OCI-LY3 (cell line): ENCODE data around the gene ARL14EP.
A peak's percentile ranks its signal among the peaks of the same experiment; 100 is the strongest.

Experiments used
- H2AFZ ChIP-seq: fragments of 200-600, 300-600 bp; shearing (Covaris generic); 2 replicates; pipeline ENCODE4 v1.6.0; 2014; ENCODE audit warnings: antibody characterized with exemption, low read depth, low read length
- H3K27ac ChIP-seq: fragments of 200-600, 300-600 bp; sonication (generic); 2 replicates; pipeline ENCODE4 v1.5.1; 2014; ENCODE audit warnings: mild to moderate bottlenecking, low read length, moderate library complexity, mixed read lengths
- H3K27me3 ChIP-seq: fragments of 200-600, 300-600 bp; sonication (generic); 2 replicates; pipeline ENCODE4 v1.6.1; 2014; ENCODE audit warnings: low read depth, low read length, mixed read lengths
- H3K36me3 ChIP-seq: fragments of 200-600, 300-600 bp; sonication (generic); replicated peaks from 2 replicates; pipeline ENCODE3; 2014; ENCODE audit warnings: low read depth, low read length, mixed read lengths
- H3K4me1 ChIP-seq: fragments of 300-600, 200-600 bp; sonication (generic); 2 replicates; pipeline ENCODE4 v1.6.1; 2014; ENCODE audit warnings: low read length, mixed read lengths
- H3K4me2 ChIP-seq: fragments of 200-600, 300-600 bp; sonication (generic); 2 replicates; pipeline ENCODE4 v1.6.1; 2014; ENCODE audit warnings: low read length, mixed read lengths
- H3K4me3 ChIP-seq: fragments of 300-600, 200-600 bp; sonication (generic); 2 replicates; pipeline ENCODE4 v1.5.1; 2014; ENCODE audit warnings: antibody characterized with exemption, mild to moderate bottlenecking, low read length, moderate library complexity
- H3K79me2 ChIP-seq: fragments of 300-600, 200-600 bp; shearing (Covaris generic); 2 replicates; pipeline ENCODE4 v1.6.1; 2014; ENCODE audit warnings: mild to moderate bottlenecking, low read length, mixed read lengths
- H3K9ac ChIP-seq: fragments of 300-600, 200-600 bp; shearing (Covaris generic); 2 replicates; pipeline ENCODE4 v1.6.0; 2014; ENCODE audit warnings: mild to moderate bottlenecking, low read length, moderate library complexity
- H3K9me3 ChIP-seq: fragments of 200-600, 300-600 bp; shearing (Covaris generic); 2 replicates; pipeline ENCODE4 v1.6.1; 2014; ENCODE audit warnings: low read length, mixed read lengths; ENCODE audit not compliant: insufficient read depth
- H4K20me1 ChIP-seq: fragments of 200-600, 300-600 bp; sonication (generic); 2 replicates; pipeline ENCODE4 v1.6.1; 2016; ENCODE audit warnings: low read length, mixed read lengths; ENCODE audit not compliant: insufficient read depth
- EZH2phosphoT487 ChIP-seq: fragments of 200-600 bp; shearing (Covaris generic); IDR thresholded peaks from 2 replicates; pipeline ENCODE4 v1.6.1; 2018; ENCODE audit warnings: antibody characterized with exemption, mixed run types, low read depth
- TF ChIP-seq, protein P1 (sequence below): fragments of 200-600, 300-600 bp; sonication (generic); IDR thresholded peaks from 2 replicates; pipeline ENCODE4 v1.5.1; 2014; ENCODE audit warnings: antibody characterized with exemption, low read length, low read depth

Gene ARL14EP

DNA sequence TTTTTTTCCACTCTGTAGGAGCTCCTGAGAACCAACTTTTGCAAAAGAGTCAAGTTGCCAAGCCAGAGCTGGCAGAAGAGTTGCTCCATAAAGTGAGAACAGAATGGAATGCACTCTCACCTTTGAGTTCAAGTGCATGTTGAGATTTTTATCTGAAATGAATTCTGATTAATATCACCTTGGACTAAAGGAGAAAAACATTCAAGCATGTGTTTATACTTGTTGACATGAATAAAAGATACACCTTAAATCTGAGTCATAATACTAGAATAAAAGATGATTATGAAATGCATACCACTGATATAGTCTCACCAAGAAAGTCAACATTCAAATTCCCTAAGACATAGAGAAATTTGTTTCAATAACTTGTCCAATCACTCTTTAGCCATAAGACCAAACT lies 37.8 kb downstream of the ARL14EP start:
- no peaks in the 10 kb centered on the region for H3K9me3 ChIP-seq
- H3K27ac ChIP-seq: no peak overlapping the region
- no peak overlapping the region for H3K9ac ChIP-seq
- peaks cover 2% of the 10 kb centered on the region for H3K4me1 ChIP-seq
- no peak overlapping the region for H3K4me2 ChIP-seq
- TF ChIP-seq EZH2phosphoT487: no peak
- TF ChIP-seq, protein P1, sequence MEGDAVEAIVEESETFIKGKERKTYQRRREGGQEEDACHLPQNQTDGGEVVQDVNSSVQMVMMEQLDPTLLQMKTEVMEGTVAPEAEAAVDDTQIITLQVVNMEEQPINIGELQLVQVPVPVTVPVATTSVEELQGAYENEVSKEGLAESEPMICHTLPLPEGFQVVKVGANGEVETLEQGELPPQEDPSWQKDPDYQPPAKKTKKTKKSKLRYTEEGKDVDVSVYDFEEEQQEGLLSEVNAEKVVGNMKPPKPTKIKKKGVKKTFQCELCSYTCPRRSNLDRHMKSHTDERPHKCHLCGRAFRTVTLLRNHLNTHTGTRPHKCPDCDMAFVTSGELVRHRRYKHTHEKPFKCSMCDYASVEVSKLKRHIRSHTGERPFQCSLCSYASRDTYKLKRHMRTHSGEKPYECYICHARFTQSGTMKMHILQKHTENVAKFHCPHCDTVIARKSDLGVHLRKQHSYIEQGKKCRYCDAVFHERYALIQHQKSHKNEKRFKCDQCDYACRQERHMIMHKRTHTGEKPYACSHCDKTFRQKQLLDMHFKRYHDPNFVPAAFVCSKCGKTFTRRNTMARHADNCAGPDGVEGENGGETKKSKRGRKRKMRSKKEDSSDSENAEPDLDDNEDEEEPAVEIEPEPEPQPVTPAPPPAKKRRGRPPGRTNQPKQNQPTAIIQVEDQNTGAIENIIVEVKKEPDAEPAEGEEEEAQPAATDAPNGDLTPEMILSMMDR: no peak
- H3K27me3 ChIP-seq: peaks cover 26% of the 10 kb centered on the region
- H4K20me1 ChIP-seq: no peaks in the 10 kb centered on the region
- H2AFZ ChIP-seq: no peak overlapping the region
- no peak overlapping the region for H3K4me3 ChIP-seq
- no peaks in the 10 kb centered on the region for H3K79me2 ChIP-seq
- H3K36me3 ChIP-seq: no peaks in the 10 kb centered on the region

DNA sequence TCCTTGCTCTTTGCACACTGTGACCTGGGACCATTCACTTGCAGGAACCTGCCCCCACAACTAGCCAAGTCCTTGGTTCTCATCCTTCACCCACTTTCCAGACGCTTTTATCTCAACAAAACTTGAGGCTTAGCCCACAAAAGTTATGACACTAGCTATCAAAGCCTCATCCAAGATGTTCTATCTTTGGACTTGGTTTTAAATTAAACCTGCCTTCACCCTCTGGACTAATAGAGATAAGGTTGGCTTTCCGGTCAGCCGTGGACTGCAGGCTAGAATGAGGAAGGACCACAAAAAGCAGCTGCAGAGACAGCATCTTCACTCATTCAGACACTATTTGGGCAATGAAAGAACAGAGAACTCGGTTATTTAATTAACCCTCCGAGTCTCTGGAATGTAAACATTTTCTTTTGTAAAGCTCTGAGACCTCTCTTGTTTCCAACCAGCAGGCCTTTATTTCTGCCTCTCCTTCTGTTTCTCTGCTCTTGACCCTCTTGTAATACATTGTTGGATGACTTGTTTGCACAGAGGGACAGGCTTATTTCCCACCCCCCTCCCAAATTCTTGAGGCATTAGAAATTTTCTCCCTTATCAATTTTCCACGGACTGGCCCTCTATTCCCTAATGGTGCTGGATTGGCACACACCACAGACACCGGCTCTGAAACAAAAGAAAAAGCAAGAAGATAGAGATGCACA lies 41.4 kb downstream of the ARL14EP start:
- Histone ChIP-seq H2AFZ (no peak overlapping the region), H3K4me2 (no peak overlapping the region), H3K9ac (no peak overlapping the region), H3K9me3 (no peaks in the 10 kb centered on the region), H3K4me1 (peaks cover 11% of the 10 kb centered on the region), H3K4me3 (no peak overlapping the region), H3K79me2 (no peaks in the 10 kb centered on the region), H3K27ac (no peak overlapping the region), H4K20me1 (no peaks in the 10 kb centered on the region), H3K27me3 (peaks cover 15% of the 10 kb centered on the region; the same call in 1 of the 2 replicates), H3K36me3 (no peaks in the 10 kb centered on the region)
- TF ChIP-seq, protein P1: no peak
- TF ChIP-seq EZH2phosphoT487: no peak

DNA sequence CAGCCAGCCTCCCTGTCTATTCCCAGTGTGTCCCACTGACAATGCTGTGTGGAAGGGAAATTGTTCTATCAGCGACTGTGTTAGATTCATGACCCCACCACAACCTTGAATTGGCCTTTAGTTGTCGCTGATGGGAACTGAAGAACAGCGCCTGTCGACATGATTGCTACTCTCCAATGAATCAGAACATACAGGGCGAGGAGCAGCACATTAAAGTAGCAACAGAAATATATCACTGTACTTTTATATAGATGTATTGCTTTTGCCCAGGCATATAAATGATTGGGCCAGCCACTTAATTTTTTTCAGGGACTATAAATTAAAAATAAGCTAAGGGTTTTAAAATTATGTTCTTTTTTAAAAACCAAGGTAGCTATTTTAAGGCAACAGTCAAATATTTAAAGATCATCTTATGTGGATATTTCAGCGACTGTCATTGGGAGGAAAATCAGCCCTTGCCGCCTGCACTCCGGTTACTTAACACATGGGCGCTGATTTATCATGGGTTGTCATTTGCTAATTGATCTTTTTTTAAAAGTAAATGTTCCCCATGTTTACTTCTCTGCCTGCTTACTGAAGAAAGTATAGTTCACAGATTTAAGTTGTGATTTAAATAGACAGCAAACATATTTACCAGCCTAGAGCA lies 42.1 kb downstream of the ARL14EP start:
- H3K4me1 ChIP-seq: peaks cover 11% of the 10 kb centered on the region
- TF ChIP-seq, protein P1: no peak
- no peak for TF ChIP-seq EZH2phosphoT487
- H3K9me3 ChIP-seq: no peaks in the 10 kb centered on the region
- no peak overlapping the region for H2AFZ ChIP-seq
- no peaks in the 10 kb centered on the region for H3K36me3 ChIP-seq
- H3K79me2 ChIP-seq: no peaks in the 10 kb centered on the region
- no peak overlapping the region for H3K27ac ChIP-seq
- no peaks in the 10 kb centered on the region for H4K20me1 ChIP-seq
- H3K27me3 ChIP-seq: peaks cover 15% of the 10 kb centered on the region; the same call in 1 of the 2 replicates
- no peak overlapping the region for H3K9ac ChIP-seq
- no peak overlapping the region for H3K4me3 ChIP-seq
- H3K4me2 ChIP-seq: no peak overlapping the region

DNA sequence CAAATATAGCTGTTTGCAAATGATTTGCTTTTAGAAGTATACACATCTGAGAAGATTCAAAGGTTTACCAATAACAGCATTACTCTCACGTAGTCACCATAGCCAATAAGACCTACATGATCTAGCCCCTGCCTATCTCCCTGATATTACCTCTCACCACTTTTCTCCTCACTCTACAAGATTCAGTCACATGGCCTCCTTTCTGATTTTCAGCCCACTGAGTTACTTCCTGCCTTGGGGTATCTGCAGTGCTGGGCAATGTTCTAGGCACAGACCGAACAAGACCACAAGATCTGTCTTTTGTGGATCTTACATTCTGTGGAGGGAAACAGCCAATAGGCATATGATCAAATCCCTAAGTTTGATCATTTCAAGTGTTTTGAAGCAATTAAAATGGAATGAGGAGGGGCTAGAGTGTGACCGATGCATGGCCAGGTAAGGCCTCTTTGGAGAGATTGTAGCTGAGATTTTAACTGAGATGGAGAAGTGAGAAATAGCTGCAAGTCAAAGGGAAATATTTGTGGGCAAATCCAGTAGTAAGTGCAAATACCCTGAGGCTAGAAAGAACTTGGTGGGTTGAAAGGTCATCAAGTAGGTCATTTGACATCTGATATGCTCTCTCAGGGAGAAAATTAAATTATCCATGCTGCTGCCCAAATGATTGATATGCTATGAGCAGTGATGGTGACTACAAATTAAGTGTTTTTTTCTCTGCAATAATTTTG lies 43.1 kb downstream of the ARL14EP start:
- H3K79me2 ChIP-seq: no peaks in the 10 kb centered on the region
- H2AFZ ChIP-seq: no peak overlapping the region
- H3K9me3 ChIP-seq: no peaks in the 10 kb centered on the region
- H4K20me1 ChIP-seq: no peaks in the 10 kb centered on the region
- H3K4me2 ChIP-seq: peak overlapping the region; percentile 13
- no peak overlapping the region for H3K9ac ChIP-seq
- H3K4me1 ChIP-seq: peaks cover 11% of the 10 kb centered on the region
- H3K27ac ChIP-seq: no peak overlapping the region
- H3K27me3 ChIP-seq: peaks cover 9% of the 10 kb centered on the region; the same call in 1 of the 2 replicates
- no peak for TF ChIP-seq EZH2phosphoT487
- TF ChIP-seq, protein P1: no peak
- no peaks in the 10 kb centered on the region for H3K36me3 ChIP-seq
- no peak overlapping the region for H3K4me3 ChIP-seq
